CD4-positive, alpha-beta T cell treated with Interleukin-6 for 4 hours (primary cell): ENCODE data around the gene ZNF213.
A peak's percentile ranks its signal among the peaks of the same experiment; 100 is the strongest.

Experiments
- DNase-seq: peaks from one replicate; pipeline ENCODE4 v3.0.0-alpha.2; 2020; ENCODE audit warnings: mixed read lengths

Gene ZNF213

DNA sequence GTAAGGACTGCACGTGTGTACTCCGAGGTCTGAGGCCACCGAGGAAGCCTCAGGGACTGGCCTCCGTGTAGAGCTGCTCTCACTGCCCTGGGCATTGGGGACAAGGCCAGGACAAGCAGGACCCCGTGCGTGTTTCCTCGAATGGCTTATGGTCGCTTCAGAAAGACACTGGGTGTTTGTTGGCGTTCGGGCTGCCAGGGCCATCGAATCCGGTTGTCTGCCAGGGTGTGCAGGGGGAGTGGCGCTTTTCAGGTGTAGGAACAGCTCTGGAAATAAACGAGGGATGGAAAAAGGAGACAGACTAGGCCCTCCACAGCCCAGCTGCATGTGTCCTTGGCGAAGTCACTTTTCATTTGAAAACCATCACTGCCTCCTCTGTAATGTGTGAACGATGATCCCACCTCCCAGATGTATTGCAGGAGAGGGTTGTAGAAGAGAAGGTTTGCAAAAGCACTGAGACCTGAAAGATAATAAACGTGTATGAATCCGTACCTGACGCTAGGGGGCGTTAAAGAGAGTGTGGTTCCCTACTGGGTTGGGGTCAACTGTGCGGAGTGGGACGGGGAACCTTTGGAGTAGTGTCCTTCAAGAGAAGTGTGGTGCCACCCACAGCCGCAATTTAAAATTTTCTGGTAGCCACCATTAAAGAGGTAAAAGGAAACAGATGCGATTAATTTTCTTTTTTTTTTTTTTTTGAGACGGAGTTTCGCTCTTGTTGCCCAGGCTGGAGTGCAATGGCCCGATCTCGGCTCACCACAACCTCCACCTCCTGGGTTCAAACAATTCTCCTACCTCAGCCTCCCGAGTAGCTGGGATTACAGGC lies 33.6 kb upstream of the ZNF213 start:
- DNase-seq = peak; percentile 60

DNA sequence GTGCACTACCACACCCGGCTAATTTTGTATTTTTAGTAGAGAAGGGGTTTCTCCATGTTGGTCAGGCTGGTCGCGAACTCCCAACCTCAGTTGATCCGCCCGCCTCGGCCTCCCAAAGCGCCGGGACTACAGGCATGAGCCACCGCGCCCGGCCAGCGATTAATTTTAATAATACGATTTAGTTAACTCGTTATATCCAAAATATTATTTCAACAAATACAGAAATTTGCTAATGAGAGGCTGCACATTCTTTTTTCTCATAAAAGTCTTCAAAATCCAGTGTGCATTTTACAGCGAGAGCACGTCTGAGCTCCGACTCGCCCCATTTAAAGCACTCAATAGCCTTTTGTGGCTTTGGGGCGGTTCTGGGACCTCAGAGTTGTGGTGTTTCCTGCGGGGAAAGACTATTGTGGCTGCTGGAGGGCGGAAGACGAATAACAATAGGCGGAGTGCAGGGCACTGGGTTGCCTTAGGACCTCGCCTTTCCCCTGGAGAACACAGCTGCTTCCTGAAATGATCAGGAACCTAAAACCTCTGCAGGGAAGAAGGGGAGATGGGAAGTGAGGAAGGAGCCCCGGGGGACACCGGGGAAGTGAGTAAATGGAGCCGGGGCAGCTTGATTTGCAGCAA lies 32.9 kb upstream of the ZNF213 start:
- peak; percentile 65 for DNase-seq

DNA sequence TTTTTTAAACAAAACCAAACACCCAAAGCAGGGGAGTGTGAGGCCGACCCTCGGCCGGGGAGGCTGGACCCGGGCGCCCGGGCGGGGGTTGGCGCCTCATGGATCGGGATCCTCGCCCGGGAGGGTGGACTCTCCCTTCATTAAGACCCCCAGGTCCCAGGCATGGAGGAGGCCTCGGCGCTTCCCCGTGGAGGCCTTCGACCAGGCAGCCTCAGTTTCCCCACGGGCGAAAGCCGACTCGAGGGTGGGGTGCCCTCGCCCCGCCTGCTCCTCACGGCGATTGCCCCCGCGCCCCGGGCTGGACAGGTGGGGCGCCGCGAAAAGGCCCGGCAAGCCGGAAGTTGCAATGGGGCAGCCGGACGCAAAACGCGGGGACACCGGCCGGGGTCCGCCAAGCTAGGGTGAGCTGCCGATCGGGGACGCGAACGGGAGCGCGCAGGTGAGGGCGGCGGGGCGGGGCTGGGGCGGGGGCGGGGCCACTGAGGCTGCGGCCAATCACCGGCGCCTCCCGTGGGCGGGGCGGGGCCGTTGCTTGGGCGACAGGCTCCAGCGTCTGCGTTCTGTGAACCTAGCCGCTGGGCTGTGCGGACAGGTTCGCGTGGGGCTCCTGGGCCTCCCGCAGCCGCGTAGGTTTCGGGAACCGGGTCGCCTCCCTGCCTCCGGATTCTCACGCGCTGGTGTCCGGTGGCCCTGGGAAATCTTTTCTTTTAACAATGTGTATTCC lies 28.5 kb upstream of the ZNF213 start:
- DNase-seq = peak; percentile 94

DNA sequence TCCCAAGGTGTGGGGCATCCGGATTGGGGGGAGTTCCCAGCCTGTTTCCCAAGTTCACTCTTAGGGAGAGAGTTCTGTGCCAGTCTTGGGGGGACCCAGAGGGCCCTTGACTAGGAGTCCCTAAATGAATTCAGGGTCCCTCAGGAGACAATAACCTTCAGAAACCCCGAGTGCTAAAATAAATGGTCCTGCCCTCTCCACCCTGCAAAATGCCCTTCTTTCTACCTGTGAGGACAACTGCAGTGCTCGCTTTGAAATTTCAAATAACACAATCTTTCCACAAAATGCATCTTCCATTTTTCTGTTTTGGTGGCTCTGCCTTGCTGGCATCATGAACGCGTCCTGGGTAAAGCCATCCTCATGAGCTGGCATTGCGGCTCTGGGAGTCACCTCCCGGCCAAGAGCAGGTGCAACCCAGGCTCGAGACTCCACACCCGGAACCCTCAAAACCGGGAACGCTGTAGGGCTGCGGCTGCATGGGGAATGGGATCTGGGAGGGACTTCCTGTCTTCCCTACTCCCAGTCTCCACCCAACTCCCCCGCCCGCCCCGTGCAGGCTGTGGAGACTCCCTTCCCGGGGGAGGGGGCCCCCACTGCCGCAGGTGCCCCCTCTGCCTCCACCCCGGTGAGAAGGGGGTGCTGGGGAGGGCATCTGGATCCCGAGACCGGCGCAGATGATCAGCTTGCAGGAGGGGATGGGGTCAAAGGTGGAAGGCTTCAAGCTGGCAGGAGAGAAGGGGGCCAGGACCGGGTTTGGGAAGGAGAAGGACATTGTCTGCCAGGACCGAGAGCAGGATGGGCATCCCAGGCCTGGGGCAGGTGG lies 22.6 kb upstream of the ZNF213 start, which contains the start of gene ZNF205:
ZNF205 (plus strand) TSS at position 529 of the 823 bp plus-strand sequence. CDS start 845 bp downstream, outside the sequence.
- no peak for DNase-seq

DNA sequence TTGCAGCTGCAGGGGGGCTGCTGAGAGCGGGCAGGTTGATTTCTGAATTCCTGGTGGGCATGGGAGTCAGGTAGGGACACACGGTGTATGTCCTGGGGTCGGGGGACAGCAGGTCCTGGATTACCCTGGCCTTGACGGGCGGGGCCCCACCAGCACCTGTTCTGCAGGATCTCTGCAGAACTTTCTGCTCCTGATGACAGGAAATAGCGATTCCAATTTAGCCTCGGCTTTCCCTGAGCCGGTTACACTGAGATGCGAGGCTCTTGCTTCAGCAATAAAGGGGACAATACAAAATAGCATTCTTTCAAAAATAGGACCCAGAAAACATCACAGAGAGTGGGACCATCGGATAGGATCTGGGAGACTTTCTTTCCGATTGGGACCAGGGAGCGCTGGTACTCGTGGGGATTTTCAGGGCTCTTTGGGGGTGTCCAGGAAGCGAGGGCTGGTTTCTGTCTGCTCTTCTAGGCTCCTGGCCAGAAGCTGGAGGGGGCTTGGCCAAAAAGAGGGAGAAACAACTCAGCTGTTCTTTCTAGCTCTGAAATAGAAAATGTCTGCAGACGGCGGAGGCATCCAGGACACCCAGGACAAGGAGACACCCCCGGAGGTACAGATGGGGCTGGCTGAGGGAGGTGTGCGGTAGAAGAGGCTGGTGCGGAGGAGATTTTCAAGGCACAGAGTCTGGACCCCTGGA lies 21.8 kb upstream of the ZNF213 start:
- DNase-seq = no peak

DNA sequence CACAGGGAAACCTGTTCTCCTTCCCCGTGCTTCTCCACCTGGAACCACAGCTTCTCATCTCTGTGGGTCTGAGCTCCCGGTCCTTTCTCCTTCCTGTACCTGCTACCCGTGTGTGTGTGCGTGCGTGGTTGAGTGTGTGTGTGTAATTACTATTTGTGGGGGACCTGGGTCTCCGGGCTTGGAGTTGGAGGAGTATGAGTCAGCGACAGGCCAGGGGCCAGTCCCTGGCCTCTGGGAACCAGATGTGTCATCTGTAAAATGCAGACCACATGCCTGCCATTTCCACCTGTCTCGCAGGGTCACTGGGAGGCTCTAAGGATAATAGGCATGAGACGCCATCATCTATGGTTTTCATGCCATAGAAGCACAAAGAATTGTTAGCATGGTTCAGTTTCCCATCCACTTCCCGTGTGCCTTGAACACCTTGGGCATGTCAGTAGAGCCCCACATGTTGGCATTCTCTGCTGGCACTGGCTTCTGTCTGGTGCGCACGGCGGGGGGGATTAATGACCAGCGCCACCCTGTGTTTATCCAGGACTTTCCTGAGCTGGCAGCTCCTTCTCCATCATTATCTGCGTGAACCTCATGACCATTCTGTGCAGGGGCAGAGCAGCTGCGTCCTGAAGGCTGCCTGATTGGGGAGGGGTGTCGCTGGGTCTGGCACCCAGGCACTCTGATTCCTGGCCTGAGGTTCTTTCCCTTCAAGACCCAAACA lies 20.9 kb upstream of the ZNF213 start:
- peak; percentile 18 for DNase-seq

DNA sequence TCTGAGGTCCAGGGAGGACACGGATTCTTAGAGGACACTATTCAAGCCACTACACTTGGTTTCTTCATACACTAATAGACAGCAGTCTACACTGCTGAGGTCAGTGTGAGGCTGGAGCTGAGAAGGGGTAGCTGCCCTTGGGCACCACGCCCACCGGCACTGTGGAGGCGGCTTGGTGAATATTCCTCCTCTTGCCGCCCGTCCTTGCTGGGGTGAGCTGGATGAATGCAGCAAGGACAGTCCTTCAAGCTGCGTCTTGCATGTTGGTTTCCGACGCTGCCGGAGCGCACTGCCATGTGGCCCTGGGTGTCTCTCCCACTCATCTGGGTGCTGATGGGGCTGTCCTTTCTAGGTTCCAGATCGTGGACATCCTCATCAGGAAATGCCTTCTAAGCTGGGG lies 19.8 kb upstream of the ZNF213 start:
- DNase-seq = no peak

DNA sequence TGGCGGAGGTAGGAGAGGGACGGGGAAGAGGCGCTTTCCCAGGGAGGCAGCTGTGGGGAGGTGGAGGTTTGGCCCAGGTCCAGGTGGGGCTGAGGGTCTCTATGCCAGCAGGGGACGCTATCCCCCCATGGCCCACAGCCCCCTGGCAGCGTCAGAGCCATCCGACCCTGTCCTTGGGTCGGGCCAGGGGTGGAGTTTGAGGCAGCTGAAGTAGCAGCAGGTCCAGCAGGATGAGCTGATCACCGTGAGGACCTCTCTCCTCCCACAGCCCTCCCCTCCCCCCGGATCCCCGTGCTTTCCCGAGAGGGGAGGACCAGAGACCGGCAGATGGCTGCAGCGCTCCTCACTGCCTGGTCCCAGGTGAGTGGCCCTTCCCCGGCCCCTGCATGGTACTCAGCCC lies 19.3 kb upstream of the ZNF213 start:
- DNase-seq = no peak

DNA sequence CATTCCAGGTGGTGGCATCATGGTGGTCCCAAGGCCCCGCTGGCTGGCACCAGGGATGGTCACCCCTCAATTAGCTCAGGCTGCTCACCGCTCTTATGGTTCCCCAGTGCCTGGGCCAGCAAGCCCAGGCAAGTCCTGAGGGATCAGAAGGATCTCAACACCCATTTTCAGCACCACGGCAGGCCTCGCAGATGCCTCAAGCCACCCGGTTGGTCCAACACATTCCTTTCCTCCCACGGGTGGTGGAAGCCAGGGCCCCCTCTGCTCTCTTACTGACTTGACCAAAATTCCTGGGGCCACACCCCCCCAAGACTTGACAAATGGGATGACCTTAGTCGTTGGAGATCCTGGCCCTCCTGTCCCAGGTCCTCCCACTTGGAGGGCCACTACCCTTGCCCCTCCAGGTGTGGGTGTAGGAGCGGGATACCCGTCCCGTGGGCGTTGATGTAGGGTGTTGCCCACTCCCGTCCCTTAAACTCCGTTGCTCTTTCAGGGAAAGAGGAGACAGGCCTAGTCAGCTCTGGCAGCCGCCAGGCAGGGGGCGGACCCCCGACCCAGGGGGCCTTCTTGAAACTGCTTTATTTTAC lies 16.5 kb upstream of the ZNF213 start:
- DNase-seq = no peak

DNA sequence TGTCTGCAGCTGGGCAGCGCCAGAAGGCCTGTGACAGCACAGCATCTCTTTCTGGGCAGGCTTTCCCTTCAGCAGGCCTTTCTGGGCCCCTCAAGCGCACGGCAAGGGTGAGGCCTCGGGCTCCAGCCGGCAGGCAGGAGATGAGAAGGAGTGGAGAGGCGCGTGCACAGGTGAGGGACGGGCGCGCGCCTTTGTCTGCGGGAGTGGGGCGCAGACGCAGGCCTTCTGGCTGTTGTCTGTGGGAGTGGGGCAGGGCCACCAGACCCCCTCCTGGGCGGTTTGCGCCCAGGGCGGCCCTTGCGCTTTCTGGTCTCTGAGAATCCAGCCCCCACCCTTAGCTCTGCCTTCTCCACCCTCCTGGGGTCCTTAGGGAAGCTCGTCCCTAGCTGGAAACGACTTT lies 16.0 kb upstream of the ZNF213 start:
- no peak for DNase-seq

DNA sequence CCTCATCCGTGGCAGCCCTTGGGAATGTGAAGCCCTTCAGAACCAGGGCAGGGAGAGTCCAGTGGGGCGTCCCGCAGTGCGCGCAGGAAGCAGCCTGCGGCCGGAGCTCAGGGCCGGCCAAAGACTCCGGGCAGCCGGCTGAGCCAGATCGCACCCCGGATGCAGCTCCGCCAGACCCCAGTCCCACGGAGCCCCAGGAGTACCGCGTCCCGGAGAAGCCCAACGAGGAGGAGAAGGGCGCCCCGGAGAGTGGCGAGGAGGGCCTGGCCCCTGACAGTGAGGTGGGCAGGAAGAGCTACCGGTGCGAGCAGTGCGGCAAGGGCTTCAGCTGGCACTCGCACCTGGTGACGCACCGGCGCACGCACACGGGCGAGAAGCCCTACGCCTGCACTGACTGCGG lies 15.5 kb upstream of the ZNF213 start:
- no peak for DNase-seq

DNA sequence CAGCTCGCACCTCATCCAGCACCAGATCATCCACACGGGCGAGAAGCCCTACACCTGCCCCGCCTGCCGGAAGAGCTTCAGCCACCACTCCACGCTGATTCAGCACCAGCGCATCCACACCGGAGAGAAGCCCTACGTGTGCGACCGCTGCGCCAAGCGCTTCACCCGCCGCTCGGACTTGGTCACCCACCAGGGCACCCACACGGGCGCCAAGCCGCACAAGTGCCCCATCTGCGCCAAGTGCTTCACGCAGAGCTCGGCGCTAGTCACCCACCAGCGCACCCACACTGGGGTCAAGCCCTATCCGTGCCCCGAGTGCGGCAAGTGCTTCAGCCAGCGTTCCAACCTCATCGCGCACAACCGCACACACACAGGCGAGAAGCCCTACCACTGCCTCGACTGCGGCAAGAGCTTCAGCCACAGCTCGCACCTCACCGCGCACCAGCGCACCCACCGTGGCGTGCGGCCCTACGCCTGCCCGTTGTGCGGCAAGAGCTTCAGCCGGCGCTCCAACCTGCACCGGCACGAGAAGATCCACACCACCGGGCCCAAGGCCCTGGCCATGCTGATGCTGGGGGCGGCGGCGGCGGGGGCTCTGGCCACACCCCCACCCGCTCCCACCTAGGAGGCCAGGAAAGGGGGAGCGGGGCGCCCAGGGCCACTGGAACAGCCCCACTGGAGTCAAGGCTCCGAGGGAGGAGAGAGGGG lies 15.0 kb upstream of the ZNF213 start:
- no peak for DNase-seq

DNA sequence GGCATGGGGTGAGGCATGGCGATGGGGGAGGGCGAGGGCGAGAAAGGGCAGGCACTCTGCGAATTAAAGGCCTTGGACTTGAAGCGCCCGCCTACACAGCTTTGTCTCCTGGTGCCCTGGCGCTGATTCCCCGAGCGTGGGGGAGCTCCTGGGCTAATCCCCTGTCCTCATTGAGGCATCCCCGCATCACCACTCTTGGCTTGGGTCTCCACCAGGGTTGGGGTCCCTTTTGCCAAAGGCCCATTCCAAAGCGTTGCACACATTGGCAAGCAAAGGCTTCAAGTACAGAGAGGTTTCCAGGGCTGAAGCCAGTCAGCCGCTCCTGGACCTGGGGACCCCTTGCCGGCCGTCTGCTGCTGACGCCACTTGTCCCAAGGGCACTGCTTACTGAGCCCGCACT lies 14.4 kb upstream of the ZNF213 start:
- no peak for DNase-seq

DNA sequence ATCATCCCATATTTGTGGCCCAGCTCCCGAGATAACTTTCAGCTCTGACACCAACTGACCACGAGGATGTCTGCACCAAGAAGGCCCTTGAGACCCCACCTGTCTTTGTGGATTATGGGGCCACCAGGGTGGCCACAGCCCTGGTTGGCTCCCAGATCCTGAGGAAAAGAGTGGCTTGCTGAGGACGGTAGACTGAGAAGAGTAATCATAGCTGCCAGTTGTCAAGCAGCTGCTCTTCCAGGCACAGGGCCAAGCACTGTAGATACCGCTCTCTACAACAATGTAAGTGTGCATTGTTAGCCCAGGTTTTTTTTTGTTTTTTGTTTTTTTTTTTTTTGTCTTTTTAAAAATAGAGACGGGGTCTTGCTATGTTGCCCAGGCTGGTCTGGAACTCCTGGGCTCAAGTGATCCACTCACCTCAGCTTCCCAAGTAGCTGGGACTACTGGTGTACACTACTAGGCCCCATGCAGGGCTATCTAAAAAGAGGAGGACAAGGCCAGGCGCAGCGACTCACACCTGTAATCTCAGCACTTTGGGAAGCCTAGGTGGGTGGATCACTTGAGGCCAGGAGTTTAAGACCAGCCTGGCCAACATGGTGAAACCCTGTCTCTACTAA lies 12.9 kb upstream of the ZNF213 start:
- no peak for DNase-seq

DNA sequence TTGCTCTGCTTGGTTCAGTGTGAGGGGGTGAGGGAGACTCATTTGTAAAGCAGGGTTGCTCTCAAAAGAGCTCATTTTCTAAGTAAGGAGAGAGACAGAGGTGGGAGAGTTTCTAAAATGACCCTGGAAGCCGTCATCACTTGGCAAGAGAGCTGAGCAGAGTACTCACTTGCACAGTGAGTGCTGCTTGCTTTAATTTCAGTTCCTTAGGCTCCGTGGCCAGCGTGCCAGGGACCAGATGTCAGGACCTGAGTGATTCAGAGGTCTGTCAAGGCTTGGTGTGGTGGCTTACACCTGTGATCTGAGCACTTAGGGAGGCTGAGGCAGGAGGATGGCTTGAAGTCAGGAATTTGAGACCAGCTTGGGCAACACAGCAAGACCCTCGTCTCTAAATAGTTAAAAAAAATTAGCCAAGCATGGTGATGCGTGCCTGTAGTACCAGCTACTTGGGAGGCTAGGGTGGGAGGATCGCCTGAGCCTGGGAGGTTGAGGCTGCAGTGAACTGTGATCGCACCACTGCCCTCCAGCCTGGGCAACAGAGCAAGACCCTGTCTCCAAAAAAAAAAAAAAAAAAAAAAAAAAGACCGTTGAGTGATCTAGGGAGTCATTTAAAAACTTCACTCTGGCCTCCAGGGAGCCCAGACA lies 11.8 kb upstream of the ZNF213 start:
- DNase-seq = no peak

DNA sequence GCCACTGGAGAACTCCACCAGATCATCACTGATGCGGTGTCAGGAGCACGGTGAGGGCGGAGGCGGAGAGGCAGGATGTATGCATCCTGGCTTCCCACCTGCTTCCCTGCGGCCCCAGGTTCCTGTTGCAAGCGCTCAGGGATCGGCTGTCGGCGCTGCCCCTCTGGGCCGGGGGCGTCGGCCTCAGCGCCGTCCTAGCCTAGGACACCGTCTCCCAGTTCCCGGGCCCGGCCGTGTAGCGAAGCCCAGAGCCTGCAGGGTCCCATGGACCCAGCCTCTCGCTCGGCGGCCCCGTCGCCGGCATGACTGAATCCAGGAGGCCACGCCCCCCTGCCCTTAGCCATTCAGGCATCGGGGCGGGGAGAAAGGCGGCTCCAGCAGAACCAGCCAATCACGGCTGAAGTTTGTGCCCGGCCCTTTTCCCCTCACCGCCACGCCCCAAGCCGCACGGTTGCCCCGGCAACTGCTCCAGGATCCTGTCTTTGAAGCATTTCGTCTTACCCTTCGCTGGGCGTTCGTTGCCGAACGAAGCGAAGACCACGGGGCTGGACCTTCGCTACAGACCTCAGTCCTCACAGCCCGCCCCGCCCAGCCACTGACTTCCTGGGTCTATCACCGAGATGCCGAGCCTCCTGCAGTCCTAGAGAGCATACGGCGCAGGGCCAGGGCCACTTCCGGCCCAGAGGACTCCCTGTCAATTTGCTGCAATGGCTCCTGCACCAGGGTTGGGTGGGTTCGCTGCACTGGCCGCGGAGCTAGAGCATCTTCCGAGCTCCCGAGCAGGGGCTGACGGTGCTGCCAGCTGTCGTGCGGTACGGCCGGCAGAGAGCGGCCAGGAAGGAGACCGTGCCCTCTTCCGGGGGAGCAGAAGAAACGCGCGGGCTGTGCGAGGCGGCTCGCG lies 10.6 kb upstream of the ZNF213 start:
- peak; percentile 99 for DNase-seq

DNA sequence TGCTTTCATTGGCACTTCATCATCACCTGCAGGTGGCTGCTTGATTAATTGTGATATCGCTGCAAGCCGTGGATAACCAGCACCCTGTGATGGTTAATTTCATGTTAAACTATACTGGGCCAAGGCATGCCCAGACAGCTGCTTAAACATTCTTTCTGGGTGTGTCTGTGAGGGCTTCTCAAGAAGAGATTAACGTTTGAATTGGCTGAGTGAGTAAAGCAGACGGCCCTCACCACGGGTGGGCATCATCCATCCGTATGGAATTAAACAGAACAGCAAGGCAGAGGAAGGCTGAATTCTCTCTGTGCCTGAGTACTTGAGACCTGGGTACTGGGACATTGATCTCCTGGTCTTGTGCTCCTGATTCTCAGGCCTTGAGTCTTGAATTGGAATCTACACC lies 7.1 kb upstream of the ZNF213 start:
- DNase-seq = no peak
